ENCODE measurements around the gene SORCS2.

Gene SORCS2

DNA sequence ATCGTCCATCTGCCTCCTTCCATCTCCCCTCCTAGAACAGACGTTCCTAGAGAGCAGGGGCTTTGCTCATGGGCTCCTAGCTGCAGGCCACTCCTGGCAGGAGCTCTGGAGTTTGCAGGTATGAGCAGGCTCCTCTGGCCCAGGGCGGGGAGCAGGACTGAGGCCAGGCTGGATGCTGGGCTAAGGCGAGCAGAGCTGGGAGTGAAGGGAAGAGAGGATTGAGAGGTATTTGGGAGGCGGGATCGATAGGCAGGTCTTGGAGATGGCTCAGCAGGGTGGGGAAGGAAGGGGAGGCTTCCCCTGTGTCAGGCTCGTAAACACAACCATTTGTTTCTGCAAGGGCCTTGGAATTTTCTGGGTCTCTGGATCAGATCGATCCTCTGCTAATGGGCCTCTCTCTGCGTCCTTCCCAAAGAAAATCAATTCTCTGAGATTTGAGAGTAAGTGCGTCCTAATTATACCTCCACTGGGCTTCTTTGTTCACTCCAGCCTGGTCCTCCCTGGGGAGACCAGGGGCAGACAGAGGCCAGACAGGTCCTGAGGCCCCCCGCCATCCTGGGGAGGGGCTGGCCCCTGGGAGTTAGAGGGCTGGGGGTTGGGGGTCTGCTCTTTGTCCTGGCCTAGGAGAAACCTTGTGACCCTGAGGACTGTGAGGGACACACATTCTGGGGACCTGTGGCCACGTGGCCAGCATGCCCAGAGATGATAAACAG lies 337.2 kb downstream of the SORCS2 start:
- DNase-seq (ENCODE audit: low read depth in 2 of 2), result no peak

DNA sequence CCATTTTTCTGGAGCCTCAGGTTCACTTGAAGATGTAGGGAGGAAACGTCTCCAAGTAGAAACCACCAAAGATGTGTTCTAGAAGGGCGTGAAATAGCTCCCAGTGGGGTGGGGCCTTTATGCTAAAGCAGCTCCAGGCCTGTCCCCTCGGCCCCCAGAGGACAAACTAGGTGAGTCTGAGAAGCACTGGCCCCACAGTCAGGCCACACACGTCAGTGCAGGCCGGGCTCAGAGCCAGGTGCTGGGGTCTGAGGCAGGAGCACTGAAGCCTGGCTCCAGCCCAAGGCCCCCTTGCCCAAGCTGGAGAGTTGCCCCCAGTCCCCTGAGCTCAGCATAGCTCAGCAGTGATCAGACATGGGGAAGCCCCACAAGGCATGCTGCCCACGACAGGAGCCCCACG lies 337.7 kb downstream of the SORCS2 start:
- no peak for DNase-seq (ENCODE audit: low read depth in 2 of 2)

DNA sequence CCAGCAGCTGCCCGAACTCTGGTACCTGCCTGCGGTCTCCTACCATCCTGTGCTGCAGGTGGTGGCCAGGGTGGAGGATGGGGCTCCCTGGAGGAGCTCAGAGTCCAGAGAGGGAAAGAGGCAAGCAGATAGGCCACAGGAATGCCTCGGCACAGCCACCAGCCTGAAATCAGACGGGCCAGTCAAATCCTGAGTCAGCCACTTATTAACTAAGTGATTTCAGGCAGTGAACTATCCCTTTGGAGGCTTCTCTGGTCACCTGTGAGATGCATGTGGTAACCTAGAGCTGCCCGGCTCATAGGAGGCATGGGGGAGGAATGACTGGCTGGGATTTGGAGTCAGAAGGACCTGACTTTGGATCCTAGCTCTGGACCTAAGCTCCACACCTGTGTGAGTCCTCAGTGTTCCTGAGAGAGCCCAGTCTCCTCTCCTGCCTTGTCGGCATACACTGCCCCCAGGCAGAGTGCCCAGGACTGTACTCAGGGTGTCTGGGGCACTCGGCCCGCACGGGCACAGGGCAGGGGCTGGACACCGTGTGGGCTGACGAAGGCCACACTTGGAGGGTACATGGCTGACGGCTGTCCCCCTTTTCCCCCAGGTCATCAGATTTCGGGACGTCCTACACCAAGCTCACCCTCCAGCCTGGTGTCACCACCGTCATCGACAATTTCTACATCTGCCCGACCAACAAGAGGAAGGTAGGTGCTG lies 338.7 kb downstream of the SORCS2 start:
- DNase-seq (ENCODE audit: low read depth in 2 of 2), result no peak

GRCh38 chr4:7531640-7531994 lies 339.3 kb downstream of the SORCS2 start:
- DNase-seq (ENCODE audit: low read depth in 2 of 2), result no peak

DNA sequence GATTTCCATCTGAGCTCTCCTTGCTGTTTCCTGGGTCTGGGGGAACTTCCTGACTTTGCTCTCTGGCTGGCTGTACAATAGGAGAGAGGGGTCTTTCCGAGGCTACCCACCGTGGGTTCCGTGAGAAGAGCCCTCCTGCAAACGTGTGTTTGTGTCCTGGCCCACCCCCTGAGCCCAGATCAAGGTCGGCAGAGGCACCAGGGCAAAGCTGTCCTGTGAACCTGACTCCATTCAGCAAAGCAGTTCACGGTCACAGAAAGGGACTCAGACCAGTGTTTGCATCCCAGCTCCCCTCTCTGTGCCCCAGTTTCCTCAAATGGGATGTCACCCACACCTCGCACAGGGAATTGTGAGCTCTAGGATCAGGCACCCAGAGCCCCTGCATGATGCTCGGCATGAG lies 339.7 kb downstream of the SORCS2 start:
- no peak for DNase-seq (ENCODE audit: low read depth in 2 of 2)

GRCh38 chr4:7533267-7533666 lies 340.9 kb downstream of the SORCS2 start:
- no peak for DNase-seq (ENCODE audit: low read depth in 2 of 2)

GRCh38 chr4:7535094-7535493 lies 342.8 kb downstream of the SORCS2 start:
- DNase-seq (ENCODE audit: low read depth in 2 of 2), result no peak

DNA sequence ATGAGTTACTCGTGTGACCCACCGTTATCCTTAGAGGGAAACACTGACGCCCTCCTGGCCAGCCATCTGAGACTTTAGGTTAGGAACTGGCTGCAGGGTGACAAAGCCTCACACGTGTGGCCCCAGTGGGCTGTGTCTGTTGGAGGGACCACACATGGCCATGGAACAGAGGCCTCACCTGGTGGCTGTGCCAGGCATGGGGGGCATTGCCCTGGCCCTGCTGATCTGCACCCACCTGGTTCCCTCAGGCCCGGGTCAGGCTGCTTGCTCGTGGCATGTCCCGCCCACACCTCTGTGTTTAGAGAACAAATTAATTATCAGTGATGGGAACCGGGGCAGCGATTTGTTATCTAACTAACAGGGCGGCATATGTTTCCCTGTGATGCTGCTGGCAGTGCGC lies 343.3 kb downstream of the SORCS2 start:
- DNase-seq (ENCODE audit: low read depth in 2 of 2), result no peak

- DNase-seq (ENCODE audit: low read depth in 2 of 2), result no peak
Observed at GRCh38 chr4:7536876-7537275, 344.5 kb downstream of the SORCS2 start.

DNA sequence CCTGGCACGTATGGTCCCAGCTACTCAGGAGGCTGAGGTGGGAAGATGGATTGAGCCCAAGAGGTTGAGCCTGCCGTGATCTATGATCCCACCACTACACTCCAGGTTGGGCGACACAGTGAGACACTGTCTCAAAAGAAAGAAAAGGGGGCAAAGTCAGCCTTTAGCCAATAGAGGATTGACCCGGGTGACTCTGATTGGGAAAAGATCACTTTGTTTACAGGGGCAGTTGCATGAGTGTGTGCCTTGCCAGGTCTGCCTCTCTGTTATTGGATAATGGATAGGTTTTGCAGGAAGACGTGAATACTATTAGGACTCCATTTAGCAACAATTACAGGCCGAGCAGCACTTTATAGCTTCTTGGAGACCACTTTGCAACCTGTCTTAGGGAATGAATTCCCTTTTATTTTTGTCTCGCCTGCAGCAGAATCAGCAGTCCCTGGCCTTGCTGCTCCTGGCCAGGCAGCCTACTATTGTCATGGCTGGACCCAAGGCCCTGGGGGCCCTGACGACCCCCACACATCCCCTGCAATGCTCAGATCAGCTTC lies 345.6 kb downstream of the SORCS2 start:
- DNase-seq (ENCODE audit: low read depth in 2 of 2), result no peak

GRCh38 chr4:7538518-7538917 lies 346.2 kb downstream of the SORCS2 start:
- no peak for DNase-seq (ENCODE audit: low read depth in 2 of 2)

DNA sequence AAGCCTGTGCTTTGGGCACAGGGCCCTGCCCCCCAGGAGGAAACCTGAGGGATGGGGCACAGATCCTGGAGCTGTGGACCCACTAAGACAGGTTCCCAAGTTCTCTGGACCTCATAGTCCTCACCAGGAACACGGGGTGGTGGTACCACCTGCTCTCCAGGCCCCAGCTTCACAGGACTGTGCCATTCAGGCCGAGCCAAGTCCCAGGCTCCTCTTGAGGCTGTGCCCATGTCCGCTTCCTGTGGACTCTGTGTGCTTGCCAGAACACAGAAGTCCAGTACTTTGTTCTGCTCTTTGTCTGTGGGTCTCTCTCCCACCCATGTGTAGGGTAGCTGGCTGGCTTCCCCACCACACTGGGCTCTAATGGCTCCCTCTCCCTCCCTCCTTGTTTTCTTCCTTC lies 346.8 kb downstream of the SORCS2 start:
- no peak for DNase-seq (ENCODE audit: low read depth in 2 of 2)

- DNase-seq (ENCODE audit: low read depth in 2 of 2), result no peak
Observed at GRCh38 chr4:7539659-7540058, 347.3 kb downstream of the SORCS2 start.

GRCh38 chr4:7540206-7540605 lies 347.9 kb downstream of the SORCS2 start:
- DNase-seq (ENCODE audit: low read depth in 2 of 2), result no peak

- no peak for DNase-seq (ENCODE audit: low read depth in 2 of 2)
Observed at GRCh38 chr4:7540654-7541413, 348.5 kb downstream of the SORCS2 start.

- no peak for DNase-seq (ENCODE audit: low read depth in 2 of 2)
Observed at GRCh38 chr4:7541414-7541810, 349.1 kb downstream of the SORCS2 start.

- no peak for DNase-seq (ENCODE audit: low read depth in 2 of 2)
Observed at GRCh38 chr4:7542781-7543180, 350.4 kb downstream of the SORCS2 start.

DNA sequence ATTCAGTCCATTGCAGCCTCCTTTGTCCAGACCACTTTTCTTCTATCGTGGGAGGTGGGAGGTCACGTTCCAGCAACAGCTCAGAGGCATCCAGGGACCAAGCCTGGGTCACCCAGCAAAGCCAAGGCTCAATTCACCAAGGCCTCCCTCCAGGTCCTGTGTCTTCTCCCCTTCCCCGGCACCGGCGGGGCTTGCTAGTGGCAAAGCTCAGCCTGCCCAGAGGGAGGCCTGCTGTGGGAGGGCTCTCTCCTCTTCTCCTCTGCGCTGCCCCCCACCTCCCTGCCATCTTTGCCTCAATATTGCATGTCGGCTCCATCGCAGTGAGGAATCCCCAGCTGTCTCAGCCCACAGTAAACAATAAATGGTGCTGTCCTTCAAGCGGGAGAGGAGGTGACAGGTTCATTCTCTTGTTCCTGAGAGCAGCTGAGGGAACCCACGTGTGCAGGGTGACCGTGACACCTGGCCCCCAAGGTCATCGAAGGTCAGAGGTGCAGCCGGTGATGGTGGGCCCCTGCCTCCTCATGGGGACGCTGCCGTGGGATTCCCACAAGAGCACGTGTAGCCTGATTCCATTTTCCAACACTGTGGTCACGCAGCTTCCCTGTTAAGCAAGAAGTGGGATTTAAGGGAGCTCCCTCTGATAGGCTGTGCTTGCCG lies 353.9 kb downstream of the SORCS2 start:
- no peak for DNase-seq (ENCODE audit: low read depth in 2 of 2)

DNA sequence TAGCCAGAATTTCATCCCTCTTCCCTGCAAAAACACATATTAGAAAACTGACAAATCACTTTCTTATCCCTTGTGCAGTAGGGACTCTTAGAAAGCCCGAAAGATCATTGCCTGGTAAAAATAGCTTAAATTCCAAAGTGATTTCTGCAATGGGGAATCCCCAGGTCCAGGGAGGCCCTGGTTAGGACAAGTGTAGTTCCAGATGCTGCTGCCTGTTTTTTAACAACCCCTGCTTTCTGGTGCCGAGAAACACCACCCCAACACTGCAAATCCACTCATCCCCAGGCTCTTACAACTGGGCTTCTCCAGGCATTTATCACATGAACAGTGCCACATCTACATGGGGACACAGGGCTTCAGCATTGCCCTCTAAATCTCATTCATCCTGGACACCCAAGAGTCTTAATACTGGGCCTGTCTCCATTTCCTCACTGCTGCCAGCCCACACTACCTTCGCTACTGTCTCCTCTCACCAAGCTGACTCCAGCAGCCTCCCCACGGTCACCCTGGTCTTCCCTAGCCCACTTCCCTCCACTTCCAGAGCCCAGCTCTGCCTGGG lies 354.6 kb downstream of the SORCS2 start:
- peak; percentile 14 to 24 for DNase-seq (ENCODE audit: low read depth in 2 of 2)

GRCh38 chr4:7547368-7548040 lies 355.2 kb downstream of the SORCS2 start:
- no peak for DNase-seq (ENCODE audit: low read depth in 2 of 2)

DNA sequence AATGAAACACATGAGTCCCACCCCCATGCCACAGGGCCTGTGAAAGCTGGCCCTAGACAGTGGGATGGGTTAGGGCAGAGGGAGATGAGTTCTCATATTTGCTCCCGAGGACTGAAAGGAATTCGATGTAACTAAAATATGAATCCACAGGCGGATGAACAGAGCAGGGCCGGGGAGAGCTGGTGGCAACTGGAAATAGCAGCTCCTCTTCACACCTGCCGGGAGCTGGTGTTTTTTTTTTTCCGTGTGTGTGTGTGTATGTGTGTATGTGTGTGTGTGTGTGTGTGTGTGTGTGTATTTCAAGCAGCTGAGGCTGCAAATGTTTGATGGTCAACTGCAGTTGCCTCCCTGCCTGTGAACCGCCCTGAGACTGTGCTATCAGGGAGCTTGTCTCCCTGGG lies 357.5 kb downstream of the SORCS2 start:
- no peak for DNase-seq (ENCODE audit: low read depth in 2 of 2)
